Nucleus accumbens (tissue), 56 donors: ENCODE results near the gene EPB41L4A.
"Not testable (repeated sequence)": the region's sequence is repeated elsewhere in the genome, so short reads cannot be mapped to it uniquely, and the experiment has no call there.

Experiments
- DNase-seq, 56 donors: peaks; one replicate each; lab custom pipeline; 2025; lab: John Stamatoyannopoulos, UW

The EPB41L4A gene

DNA sequence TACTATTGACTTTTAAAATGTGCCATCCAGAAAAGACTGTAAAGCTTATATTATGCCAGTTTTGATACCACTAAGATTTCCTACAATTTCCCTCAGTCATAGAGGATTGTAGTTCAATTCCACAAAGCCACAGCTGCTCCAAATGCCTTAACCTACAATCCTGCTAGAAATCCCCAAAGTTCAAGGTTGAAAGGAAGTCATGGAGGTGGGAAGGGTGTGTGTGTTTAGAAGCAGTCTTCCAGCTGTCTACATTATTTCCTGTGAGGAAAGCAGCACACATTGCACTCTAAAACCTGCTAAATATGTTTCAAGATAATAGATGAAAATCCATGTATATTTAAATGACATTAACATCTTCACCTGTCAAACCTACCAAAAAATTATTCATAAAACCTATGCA, 11.8 kb downstream of the EPB41L4A start:
- no peak for DNase-seq

DNA sequence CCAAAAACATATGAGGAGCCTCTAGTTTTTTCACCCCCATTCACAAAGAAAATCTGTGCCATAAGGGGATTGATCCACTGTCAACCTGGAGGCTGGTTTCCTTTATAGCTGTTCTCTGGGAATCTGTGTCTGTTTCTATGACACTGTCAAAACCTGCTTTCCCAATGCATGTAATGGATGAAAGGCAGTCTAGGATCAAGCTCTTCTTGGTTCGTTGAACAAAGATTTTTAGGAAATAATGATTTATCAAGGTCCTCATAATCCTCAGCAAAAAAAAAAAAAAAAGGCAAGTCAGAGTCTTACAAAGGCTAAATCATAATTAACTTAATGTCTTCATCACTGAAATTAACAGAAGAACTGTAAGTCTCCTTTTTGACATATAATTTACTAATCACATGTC, 16.0 kb downstream of the EPB41L4A start:
- no peak for DNase-seq

DNA sequence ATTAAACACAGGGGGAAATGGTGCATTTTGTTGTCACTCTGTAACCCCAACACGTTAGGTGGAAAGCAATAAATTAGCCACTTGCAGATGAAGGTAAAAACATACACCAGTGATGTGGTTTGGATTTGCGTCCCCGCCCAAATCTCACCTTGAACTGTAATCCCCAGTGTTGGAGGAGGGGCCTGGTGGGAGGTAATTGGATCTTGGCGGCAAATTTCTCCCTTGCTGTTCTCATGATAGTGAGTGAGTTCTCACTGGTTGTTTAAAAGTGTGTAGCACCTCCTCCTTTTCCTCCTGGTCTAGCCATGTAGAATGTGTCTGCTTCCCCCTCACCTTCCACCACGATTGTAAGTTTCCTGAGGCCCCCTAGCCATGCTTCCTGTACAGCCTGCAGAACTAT, 17.2 kb downstream of the EPB41L4A start:
- DNase-seq: no peak

DNA sequence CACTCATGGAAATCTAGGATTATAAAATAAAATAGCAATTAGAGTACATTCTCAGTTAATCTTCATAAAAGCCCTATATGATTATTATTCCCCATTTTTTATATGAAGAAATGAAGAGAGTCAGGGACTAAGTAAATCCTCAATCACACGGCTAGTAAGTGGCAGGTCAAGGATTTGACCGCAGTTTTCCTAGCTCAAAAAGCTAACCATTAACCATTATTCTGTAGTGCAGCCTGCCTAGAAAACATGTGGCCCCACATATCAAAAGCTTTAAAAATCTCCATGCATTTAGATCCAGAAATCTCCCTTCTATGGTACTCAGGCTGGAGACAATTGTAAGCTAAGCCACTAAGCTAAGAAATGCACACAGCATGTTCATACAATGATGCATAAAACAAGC, 21.4 kb downstream of the EPB41L4A start:
- DNase-seq: no peak

DNA sequence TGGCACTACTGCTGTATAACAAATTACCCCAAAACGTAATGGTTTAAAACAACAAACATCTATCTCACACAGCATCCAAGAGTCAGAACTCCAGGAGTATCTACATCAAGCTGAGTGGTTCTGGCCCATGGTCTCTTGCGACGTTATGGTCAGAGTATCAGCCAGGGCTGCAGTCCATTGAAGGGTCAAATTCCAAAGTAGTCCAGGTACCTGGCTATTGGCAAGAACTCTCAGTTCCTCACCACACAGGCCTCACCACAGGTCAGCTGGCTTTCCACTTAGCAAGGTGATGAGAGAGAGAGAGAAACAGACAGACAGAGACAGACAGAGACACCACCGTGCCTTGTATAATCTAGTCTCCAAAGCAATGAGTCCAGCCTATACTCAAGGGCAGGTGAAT, 22.6 kb downstream of the EPB41L4A start:
- DNase-seq: no peak

DNA sequence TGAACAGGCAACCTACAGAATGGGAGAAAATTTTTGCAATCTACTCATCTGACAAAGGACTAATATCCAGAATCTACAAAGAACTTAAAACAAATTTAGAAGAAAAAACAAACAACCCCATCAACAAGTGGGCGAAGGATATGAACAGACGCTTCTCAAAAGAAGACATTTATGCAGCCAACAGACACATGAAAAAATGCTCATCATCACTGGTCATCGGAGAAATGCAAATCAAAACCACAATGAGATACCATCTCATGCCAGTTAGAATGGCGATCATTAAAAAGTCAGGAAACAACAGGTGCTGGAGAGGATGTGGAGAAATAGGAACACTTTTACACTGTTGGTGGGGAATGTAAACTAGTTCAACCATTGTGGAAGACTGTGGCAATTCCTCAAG, 23.8 kb downstream of the EPB41L4A start:
- DNase-seq: not testable (repeated sequence)

DNA sequence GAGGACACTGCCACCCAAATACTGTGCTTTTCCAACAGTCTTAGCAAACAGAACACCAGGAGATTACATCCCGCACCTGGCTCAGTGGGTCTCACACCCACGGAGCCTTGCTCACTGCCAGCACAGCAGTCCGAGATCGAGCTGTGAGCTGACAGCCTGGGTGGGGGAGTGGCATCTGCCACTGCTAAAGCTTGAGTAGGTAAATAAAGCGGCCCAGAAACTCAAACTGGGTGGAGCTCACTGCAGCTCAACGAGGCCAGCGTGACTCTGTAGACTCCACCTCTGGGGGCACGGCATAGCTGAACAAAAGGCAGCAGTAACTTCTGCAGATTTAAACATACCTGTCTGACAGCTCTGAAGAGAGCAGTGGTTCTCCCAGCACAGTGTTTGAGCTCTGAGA, 28.8 kb downstream of the EPB41L4A start:
- DNase-seq: peak in 6 of 56 donors; percentile 7 to 21 (median 10)

DNA sequence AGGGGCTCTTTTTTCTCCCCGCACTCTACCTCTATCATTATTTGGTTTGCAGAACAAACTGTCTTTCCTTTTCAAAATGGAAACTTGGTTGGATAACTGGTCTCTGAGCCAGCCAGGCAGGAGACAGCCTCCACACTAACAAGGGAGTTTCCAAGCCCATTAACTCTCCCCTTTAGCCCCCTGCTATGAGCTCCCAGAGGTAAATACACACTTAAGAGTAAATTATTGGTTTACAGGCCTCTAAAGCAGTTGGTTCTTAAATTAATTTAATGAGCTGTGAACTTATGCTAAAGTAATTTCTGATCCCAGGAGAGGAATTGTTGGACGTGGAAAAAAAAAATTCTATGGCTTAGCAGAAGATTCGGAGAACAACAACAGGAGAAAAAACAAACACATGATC, 30.3 kb downstream of the EPB41L4A start:
- no peak for DNase-seq

DNA sequence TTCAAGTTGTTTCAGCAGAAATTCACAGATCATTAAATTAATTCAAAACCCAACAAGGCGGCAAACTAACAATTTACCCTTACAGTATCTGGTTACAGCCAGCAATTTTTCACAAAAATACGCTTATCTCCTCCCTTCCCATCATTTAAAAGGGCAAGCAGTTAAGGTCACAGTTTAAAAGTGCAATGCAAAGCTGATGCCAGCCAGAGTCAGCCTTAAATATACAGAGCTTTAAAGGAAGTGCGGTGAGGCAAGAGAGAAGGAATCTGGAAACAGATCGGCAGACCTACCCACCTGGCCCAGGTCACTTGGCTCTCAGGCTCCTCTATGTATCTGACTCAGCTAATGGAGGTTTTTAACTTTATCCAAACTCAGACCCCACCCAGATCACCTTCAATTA, 31.0 kb downstream of the EPB41L4A start:
- DNase-seq: no peak

DNA sequence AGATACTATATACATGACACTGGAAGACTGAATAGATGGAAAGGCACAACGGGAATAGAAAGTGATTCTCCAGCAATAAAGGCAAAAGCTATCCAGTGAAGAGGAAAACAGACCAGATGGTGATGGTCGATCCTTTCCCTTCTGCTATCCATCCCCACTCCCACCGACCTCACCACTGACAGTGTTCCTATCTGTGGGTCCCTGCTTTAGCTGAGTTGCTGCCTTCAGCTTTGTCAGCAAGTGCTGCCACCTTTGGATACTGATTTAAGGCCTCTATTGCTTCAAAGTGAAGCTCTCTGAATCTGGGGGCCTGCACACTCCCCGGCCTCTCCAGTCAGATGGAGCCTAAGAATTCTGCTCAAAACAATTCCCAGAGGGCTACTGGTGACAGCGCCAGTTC, 32.3 kb downstream of the EPB41L4A start:
- DNase-seq: peak in 2 of 56 donors; percentile 2 to 4

DNA sequence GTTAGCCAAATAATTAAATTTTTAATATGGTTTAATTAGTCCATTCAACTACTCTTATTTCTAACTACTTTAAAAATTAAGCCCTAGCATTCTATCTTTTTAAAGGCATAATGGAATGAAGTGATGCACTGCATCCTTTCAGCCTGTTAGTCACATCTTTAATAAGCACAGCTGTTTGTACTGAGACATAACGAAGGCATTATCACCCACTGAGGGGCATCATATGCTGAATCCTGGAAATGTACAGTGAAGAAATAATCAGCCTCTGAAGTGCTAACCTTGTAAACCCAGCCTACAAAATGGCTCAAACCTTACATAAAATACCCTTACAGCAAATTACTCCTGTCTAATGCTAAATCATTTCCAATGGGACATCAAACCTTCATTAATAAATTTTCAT, 33.1 kb downstream of the EPB41L4A start:
- DNase-seq: no peak

DNA sequence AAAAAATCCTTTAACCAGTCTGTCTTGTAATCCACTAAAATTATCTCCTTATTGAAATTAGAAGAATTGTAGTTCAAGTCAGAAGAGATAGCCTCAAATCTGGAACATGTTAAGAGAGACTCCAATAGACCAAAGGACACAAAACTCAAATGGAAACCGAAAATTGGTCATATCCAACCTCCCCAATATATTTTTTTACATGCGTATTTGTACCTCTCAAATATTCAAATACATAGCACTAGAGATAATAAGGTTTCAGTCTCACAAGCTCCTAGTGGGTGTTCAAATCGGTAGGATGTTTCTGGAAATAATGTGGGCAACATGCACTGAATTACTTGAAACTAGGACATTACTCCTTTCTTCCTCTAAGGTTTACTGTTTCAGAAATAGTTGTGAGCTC, 33.5 kb downstream of the EPB41L4A start:
- DNase-seq: no peak

DNA sequence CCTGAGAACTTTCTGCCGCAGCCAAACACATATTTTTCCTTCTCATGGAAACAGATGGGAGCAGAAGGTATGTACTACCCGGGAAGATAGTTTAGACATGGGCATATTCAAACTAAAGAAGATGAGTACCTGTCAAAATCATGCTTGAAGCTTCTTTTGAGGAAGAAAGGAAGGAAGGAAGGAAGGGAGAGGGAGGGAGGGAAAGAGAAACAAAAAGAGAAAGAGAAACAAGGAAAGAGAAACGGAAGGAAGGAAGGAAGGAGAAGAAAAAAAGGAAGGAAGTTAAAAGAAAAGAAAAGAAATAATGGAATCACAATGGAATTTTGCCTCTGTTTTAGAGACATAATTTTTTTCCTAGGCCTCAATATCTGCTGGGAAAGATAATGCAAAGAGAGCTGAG, 34.6 kb downstream of the EPB41L4A start:
- no peak for DNase-seq

DNA sequence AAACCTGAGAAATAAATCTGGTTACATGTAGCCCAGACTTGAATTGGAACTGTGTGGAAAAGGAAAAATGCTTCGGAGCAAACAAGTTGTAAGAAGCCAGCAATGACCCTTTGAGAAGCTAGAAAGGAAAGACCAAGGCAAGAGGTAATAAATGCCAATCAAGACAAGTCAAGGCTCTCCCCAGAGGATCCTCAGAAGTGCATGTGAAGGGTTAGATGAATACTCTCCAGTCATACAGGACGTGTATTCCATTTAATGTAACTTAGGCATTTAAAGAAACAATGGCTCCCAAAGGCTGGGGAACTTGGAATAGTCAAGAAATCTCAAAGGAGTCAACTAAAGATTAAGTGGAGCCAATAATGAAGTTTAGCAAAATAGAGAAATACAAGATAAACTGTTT, 36.2 kb downstream of the EPB41L4A start:
- DNase-seq: no peak

DNA sequence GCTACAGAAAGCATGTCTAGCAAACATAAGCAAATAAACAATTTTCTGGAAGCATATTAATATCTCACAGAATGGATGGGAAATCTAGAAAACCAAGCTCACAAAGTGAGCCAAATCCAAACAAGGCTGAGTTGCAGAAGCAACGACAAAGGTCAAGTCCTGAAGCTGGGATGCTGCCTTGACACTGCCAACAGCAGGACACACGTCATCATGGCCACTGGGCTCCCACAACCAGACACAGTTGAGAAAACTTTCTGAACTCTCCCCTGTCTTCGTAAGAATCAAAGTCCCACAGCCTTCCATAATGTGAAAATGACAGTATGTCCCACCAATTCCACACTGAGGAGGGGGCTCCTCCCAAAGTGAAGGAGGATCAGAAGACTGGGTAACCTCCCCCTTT, 37.6 kb downstream of the EPB41L4A start:
- DNase-seq: no peak

DNA sequence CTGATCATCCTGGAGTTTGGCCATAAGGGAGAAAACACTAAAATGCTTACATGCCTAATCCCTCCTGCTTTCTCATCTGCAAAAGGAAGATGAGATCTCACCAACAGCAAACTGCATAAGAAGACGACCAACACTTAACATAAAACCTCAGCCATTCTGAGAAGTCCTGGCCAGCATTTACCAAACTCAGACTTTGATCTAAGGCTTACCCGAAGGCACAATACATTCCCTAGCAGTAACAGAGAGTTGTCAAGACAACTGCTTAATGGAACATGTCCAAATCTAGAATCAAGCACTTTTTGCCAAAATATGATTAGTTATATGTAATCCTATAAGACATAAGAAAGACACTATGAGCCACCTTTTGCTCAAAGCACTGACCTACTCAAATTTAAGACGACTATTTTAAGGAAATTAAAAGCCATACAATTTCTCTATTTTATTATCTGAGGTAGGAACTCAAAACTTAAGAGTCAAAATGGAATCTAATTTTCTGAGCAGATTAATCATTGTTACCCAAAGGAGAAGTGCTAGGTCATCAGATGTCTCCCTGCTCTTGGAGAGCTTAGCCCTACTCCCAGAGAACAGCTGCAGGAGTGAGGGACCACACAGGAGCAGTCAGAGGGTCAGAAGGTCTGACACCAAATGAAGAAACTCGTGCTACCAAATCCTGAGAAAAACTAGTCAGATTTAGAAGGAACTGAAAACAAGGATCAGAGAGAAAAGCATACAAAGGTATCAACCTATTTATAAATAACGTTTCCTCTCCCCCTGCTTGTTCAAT, 39.3 kb downstream of the EPB41L4A start:
- DNase-seq: no peak

DNA sequence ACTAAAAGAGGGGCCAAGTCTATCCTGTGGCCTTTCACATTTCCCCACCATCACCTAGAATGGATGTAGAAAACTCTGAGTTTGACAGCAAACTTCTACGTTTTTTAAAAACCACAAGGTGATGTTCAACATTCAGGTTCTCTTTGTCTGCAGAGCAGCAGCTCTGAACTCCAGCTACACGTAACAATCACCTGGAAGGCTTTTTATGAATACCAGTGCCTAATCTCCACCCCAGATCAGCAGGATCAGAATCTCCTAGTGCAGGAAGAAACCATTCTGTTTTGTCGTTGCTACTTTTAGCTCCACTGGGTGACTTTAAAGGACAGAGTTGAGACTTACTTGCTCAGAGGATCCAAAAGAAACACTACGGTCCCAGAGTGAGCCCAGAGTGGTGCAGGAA, 44.3 kb downstream of the EPB41L4A start:
- DNase-seq: no peak

DNA sequence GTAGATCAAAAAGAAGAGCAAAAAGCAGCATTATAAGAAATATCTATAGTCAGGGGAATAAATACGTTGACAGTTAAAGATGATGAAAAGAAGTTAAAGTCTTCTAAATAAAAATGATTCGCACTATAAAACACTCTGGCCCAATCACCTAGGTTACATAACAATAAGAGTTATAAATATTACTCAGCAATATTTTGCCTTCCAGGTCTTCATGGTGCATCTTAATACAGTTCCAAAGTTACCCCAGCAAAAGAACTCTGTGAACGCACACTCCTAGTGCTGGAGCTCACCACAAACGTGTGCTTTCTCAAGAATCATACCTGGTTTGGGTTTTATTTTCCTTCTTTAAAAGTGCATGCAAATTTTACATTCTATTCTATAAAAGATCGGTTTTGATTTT, 44.7 kb downstream of the EPB41L4A start:
- no peak for DNase-seq

DNA sequence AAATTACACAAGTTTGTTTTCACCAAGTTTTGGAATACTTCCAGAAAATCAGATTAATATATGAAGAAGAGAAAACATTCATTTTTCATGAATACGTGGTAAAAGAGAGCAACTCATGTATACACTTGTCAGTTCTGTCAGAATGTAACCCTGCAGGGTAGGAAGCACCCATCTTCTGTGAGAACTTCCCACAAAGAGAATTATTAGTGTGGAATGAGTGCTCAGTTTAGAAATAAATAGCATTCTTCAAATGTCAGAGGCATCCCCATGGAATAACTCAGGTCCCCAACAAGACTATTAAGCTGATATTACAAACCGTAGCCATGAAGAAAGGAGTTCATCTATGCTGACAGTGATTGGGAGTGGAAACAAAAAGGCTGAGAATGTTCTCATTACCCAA, 45.2 kb downstream of the EPB41L4A start:
- no peak for DNase-seq

DNA sequence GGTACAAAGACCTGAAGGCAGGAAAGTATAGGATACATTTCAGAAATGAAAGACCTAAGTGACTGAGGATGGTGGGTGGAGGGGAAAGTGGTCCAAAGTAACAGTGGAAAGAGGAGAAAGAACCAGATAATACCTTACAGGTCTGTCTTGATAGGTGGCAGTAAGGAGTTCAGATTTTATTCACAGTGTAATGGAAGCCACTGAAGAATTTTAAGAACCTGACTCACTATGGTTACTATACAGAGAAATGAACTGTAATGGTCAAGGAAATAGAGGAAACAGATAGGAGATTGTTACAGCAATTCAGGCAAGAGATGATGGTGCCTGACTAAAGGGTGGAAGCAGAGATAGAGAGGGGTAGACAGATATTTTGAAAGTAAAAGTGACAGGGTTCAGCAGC, 46.5 kb downstream of the EPB41L4A start:
- no peak for DNase-seq

DNA sequence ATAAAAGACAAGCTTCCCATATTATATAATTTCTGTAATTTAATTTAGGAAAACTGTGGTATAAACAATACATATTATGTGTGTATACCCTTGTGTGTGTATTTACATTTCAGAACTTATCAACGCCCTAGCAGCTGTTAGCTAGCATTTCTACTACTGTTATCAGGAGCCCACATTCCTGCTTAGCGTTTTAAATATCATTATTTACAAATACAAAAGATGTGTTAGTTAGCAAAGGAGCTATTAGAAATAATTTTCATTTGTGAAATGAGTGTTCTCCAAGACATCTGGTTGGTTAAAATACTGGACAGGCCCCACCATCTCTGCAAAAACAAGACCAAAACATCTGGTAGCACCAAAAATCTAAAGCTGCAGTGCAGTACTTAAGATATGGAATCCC, 48.0 kb downstream of the EPB41L4A start:
- no peak for DNase-seq

DNA sequence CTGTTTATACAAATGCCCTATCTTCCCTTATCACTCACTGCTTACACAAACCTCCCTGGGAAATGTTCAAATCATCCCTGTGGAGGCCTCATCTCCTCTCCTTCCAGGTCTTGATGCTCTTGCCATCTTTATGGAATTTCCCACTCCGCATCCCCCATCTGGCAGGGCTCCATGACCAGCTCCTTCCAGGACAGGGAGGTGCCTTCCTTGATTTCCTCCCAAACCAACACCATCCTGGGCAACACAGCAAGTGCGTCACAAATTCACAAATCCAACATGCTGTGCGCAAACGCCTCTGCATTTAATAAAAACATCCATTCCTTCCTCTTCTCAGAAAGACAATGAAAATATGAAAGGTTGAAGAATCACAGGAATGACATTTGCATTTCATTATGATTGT, 51.7 kb downstream of the EPB41L4A start:
- no peak for DNase-seq

DNA sequence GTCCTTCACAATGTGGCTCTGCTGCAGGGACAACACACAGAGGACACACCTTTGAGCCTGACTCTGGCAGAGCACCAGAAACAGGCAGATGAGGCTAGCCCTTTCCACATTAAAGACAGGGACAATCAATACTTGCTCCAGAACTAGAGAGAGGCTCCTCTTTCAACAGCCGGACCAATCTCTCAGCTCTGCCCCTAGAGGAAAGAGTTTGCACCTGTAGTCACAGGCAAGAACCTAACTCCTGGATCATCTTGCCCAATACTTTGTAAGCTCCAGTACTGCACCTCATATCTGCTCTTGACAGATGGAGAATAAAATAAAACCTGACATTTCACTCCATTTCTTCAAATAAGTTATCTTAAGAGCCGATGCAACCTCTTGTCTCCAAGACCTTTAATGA, 52.1 kb downstream of the EPB41L4A start:
- no peak for DNase-seq
